Measurements from ENCODE around the gene DPCD. TPM values are rescaled to one million over a fixed set of nuclear protein-coding genes. Genes with fewer than 3 reads are reported as not detected.

Gene DPCD
- total and polyA plus RNA-seq, 2 of the 8 experiments (the other 6 are each of a cell fraction or from before 2014, with no cell fraction given), result 21.2 to 31.4 TPM

DNA sequence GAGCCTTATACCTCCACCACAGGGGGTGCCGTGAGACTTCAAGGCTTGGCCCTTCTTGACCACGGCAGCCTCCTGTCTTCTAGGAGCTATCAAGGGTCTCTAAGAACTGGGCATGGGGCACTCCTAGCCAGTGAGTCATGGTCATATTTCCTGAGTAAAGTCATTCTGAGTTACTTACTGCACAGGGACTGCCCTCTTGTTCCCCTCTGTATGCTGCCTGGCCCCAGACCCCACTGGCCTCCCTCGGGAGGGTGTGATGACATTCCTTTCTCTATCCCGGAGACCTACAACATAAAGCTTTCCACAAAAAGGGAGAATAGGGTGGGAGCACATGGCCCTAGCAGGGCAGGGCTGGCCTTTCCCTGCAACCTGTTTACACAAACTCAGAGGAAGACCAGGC lies 21.4 kb downstream of the DPCD start (continued):
- TF ChIP-seq CHD1 (IDR thresholded peaks at IDR 0.05; ENCODE audit: low read depth, low read length) (no peak), CBX5 (IDR thresholded peaks at IDR 0.05; ENCODE audit: low read depth, low read length) (no peak), TAF7 (optimal IDR thresholded peaks at IDR 0.05; ENCODE audit: borderline replicate concordance, low read depth, low read length) (no peak)

Measured in H1 (cell line).